Neural progenitor cell (in vitro differentiated cells): ENCODE measurements around the gene ITGB1.

Source experiments
- EZH2phosphoT487 ChIP-seq: fragments of 200-600 bp; sonication (generic); IDR thresholded peaks from 2 replicates; pipeline ENCODE4 v1.6.1; 2017; ENCODE audit warnings: antibody characterized with exemption
- TF ChIP-seq, protein P1 (sequence below): fragments of 200-600 bp; sonication (generic); IDR thresholded peaks from 2 replicates; pipeline ENCODE4 v1.5.1; 2017; ENCODE audit warnings: antibody characterized with exemption, mild to moderate bottlenecking

DNA sequence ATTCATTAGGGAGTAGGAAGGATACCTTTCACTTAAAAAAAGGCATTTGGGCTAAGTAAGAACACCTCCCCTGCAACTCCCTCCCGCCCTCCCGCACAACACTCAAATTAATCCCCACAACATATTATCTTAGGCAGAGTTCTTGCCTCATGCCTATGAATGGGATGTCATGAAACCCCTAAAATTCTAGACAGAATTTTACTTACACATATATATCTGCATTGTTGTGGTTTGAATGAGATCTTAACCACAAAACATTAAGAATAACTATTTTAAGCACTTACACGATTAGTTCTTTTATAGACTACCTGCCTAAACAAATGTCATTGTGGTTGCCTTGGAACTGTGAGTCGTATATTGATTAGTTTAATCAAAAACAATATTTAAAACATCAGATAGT, 4.5 kb upstream of the ITGB1 start:
- TF ChIP-seq, protein P1, sequence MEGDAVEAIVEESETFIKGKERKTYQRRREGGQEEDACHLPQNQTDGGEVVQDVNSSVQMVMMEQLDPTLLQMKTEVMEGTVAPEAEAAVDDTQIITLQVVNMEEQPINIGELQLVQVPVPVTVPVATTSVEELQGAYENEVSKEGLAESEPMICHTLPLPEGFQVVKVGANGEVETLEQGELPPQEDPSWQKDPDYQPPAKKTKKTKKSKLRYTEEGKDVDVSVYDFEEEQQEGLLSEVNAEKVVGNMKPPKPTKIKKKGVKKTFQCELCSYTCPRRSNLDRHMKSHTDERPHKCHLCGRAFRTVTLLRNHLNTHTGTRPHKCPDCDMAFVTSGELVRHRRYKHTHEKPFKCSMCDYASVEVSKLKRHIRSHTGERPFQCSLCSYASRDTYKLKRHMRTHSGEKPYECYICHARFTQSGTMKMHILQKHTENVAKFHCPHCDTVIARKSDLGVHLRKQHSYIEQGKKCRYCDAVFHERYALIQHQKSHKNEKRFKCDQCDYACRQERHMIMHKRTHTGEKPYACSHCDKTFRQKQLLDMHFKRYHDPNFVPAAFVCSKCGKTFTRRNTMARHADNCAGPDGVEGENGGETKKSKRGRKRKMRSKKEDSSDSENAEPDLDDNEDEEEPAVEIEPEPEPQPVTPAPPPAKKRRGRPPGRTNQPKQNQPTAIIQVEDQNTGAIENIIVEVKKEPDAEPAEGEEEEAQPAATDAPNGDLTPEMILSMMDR: no peak
- TF ChIP-seq EZH2phosphoT487: no peak
